Thyroid gland (tissue), 4 donors: ENCODE measurements around the gene LACTB. TPM values are rescaled to one million over a fixed set of nuclear protein-coding genes. Genes with fewer than 3 reads are reported as not detected.
"Not testable (repeated sequence)": the region's sequence is repeated elsewhere in the genome, so short reads cannot be mapped to it uniquely, and the experiment has no call there.

Experiments used
- DNase-seq, 2 donors: peaks; one replicate each; pipeline ENCODE4 v3.0.0-alpha.2; 2019
- H3K27ac ChIP-seq, 3 donors: fragments of 200-600 bp; sonication (generic); 1 replicate in 2 of 3; 2 replicates in 1 of 3; pipeline ENCODE4 v1.5.1; 2016 to 2019; ENCODE audit warnings: mild to moderate bottlenecking in 1 of 3, moderate library complexity in 1 of 3
- H3K27me3 ChIP-seq: fragments of 200-600 bp; sonication (generic); one replicate; pipeline ENCODE4 v1.5.1; 2019
- H3K36me3 ChIP-seq, 2 donors: fragments of 200-600 bp; sonication (generic); one replicate each; pipeline ENCODE4 v1.5.1; 2016 to 2019
- H3K4me1 ChIP-seq, 2 donors: fragments of 200-600 bp; sonication (generic); one replicate each; pipeline ENCODE4 v1.5.1; 2017 to 2019
- H3K4me3 ChIP-seq, 3 donors: fragments of 200-600 bp; sonication (generic); replicated peaks in 1 of 3; 1 replicate in 2 of 3; 2 replicates in 1 of 3; pipeline ENCODE4 v1.5.1; 2016; ENCODE audit warnings: mild to moderate bottlenecking in 1 of 3
- H3K9me3 ChIP-seq: fragments of 200-600 bp; sonication (generic); one replicate; pipeline ENCODE4 v1.5.1; 2017
- CTCF ChIP-seq, 6 experiments: fragments of 200-600 bp in 3 of 6; fragments of 450-650 bp in 3 of 6; sonication (generic) in 3 of 6; IDR thresholded peaks; one replicate each; pipeline ENCODE4 v1.5.1; 2016 to 2019; ENCODE audit warnings: antibody characterized with exemption in 6 of 6, mild to moderate bottlenecking in 2 of 6, inconsistent platforms in 1 of 6, moderate library complexity in 1 of 6
- POLR2A ChIP-seq, 2 donors: fragments of 450-650 bp; IDR thresholded peaks; one replicate each; pipeline ENCODE4 v1.6.1; 2017; ENCODE audit warnings: antibody characterized with exemption in 2 of 2, mild to moderate bottlenecking in 2 of 2, moderate library complexity in 1 of 2
- WGBS, 2 donors: methylation state at CpG; one replicate each; pipeline ENCODE4 v1.1.5; 2017; 5-methylcytosine and 5-hydroxymethylcytosine counted together
- intact Hi-C: fragments of 100-400 bp; cut with DNase I; formaldehyde crosslinking; loops from one replicate; pipeline ENCODE4 v1.15.1; 2023
- total RNA-seq, 4 donors: library from RNA; depleted of rRNA; stranded (reverse); fragments of >200 nt; gene quantifications; one replicate each; pipeline ENCODE4 v1.2.3, GENCODE V29; 2016

LACTB gene
- total RNA-seq, 4 donors from 2014 or later: 8.9 to 25.9 (median 12.1) TPM

GRCh38 chr15:63104727-63105126 lies 16.9 kb upstream of the LACTB start:
- no peak for DNase-seq
- H3K27ac ChIP-seq: no peak overlapping the region
- H3K4me3 ChIP-seq: no peak overlapping the region
- H3K9me3 ChIP-seq: no peaks in the 10 kb centered on the region
- intact Hi-C loops: no loop called here
- H3K27me3 ChIP-seq: no peaks in the 10 kb centered on the region
- WGBS, 2 donors: 72 to 78% methylated on average over 7 of the region's 7 CpGs
- no peaks in the 10 kb centered on the region for H3K4me1 ChIP-seq
- TF ChIP-seq CTCF (IDR thresholded peaks at IDR 0.05): no peak
- no peak for TF ChIP-seq POLR2A (IDR thresholded peaks at IDR 0.05)
- H3K36me3 ChIP-seq: no peaks in the 10 kb centered on the region

GRCh38 chr15:63105354-63105753 lies 16.3 kb upstream of the LACTB start:
- H3K27ac ChIP-seq, intact Hi-C loops, DNase-seq, H3K9me3 ChIP-seq, H3K27me3 ChIP-seq, H3K4me1 ChIP-seq, H3K4me3 ChIP-seq, H3K36me3 ChIP-seq: not testable (repeated sequence)
- 68 to 72% methylated on average over 8 of the region's 8 CpGs for WGBS, 2 donors

DNA sequence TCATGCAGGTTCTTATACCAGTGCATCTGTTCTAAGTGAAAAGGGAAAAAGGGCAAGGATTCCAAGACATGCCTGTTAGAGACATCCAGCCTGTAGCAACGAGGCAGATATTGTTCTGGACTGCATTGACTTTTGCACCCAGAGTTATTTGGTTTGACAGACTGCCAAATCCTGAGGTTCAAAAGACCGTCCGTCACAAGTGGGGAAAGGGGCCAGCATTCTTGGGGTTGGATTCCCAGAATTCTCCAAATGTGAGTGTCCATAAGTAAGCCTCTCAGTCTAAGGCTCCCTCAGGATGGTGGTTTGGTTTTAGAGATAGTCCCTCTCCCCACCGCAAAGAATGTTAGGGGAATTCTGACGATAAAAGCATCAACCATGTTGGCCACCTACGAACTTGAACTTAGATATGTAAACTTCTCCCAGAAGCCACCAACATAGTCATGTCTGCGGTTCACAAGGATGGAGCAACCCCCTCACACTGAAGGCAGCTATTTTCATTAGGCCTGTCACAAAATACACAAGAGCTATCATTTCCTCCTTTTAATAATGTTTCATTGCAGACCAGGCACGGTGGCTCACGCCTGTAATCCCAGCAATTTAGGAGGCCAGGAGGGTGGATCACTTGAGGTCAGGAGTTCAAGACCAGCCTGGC lies 13.6 kb upstream of the LACTB start:
- no peak overlapping the region for H3K27ac ChIP-seq
- no peaks in the 10 kb centered on the region for H3K4me1 ChIP-seq
- TF ChIP-seq CTCF (IDR thresholded peaks at IDR 0.05): no peak
- no peak for TF ChIP-seq POLR2A (IDR thresholded peaks at IDR 0.05)
- WGBS, 2 donors: 48 to 57% methylated on average over 9 of the region's 9 CpGs
- H3K36me3 ChIP-seq: no peaks in the 10 kb centered on the region
- no peaks in the 10 kb centered on the region for H3K9me3 ChIP-seq
- DNase-seq: no peak
- H3K27me3 ChIP-seq: no peaks in the 10 kb centered on the region
- H3K4me3 ChIP-seq: no peak overlapping the region
- intact Hi-C loops: no loop called here

DNA sequence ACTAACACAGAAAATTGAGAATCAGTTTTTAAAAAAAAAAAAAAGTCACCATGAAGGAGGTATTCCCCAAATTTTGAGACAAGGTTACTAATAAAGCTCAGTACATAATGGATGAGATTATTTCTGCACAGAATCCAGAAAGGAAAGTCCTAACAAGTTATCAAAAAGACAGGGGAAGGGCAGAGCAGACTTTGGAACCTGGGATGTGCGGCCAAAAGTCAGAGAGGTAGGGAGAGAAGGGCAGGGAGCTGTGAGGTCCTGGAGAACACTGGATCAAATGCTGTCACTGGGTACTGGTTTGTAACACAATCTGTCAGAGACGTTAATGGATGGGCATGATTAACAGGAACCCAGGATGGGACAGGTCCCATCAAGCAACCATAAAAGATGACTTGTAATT lies 12.2 kb upstream of the LACTB start:
- DNase-seq: no peak
- Histone ChIP-seq H3K27me3 (no peaks in the 10 kb centered on the region), H3K4me3 (no peak overlapping the region), H3K9me3 (no peaks in the 10 kb centered on the region), H3K27ac (no peak overlapping the region), H3K36me3 (no peaks in the 10 kb centered on the region), H3K4me1 (no peaks in the 10 kb centered on the region)
- intact Hi-C loops: no loop called here
- 92 to 96% methylated on average over 2 of the region's 2 CpGs for WGBS, 2 donors
- TF ChIP-seq POLR2A (IDR thresholded peaks at IDR 0.05): no peak
- no peak for TF ChIP-seq CTCF (IDR thresholded peaks at IDR 0.05)

DNA sequence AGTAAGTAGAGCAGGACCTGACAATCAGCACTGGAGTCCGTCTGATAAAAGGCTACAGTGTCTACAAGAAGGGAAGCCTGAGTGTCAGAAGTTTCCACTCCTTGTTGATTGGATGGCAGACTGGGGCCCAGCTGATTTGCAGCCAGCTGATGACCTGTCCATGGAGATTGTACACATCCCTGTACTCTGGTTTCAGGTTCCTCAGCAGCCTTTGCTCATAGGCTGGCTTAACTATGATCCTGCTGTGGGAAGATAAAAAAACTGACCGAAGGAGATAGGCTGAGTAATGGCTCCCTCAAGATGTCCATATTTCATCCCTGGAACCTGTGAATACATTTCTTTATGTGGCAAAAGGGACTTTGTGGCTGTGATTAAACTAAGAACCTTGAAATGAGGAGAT lies 11.7 kb upstream of the LACTB start:
- WGBS, 2 donors: 86 to 92% methylated on average over 2 of the region's 2 CpGs
- no peak for DNase-seq
- Histone ChIP-seq H3K27ac (no peak overlapping the region), H3K36me3 (no peaks in the 10 kb centered on the region), H3K4me3 (no peak overlapping the region), H3K27me3 (no peaks in the 10 kb centered on the region), H3K4me1 (no peaks in the 10 kb centered on the region), H3K9me3 (no peaks in the 10 kb centered on the region)
- TF ChIP-seq POLR2A (IDR thresholded peaks at IDR 0.05) (no peak), CTCF (IDR thresholded peaks at IDR 0.05) (no peak)
- intact Hi-C loops: no loop called here
